ENCODE measurements around the gene PARP15. TPM values are rescaled to one million over a fixed set of nuclear protein-coding genes. Genes with fewer than 3 reads are reported as not detected.

PARP15 gene
- total RNA-seq, 1 experiment from 2014 or later: 0.24 TPM

DNA sequence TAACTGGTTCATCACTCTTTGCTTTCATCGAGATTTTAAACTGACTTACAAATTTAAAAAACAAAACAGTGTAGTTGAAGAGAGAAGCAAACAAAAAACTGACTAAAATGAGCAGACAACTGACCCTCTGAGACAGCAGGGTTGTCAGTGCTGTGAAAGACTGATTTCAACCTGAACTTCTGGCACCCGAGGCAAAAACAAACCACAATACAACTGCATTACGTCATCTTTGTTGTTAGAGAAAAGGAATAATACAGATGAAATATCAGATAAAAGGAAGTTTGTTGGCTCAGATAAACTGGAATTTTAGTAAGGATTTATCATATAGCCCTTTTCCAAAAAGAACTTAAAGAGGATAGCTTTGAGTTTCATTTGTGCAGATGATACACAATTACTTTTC lies 51.1 kb downstream of the PARP15 start:
- no peaks in the 10 kb centered on the region for H3K79me2 ChIP-seq (ENCODE audit: insufficient read depth, low read length)
- no peak overlapping the region for H2AK5ac ChIP-seq (ENCODE audit: insufficient read length, low read length)
- no peaks in the 10 kb centered on the region for H3K79me1 ChIP-seq (ENCODE audit: insufficient read depth, low read depth, low read length, poor library complexity, severe bottlenecking)
- no peak overlapping the region for H2BK5ac ChIP-seq (ENCODE audit: insufficient read length, low read length)
- H3K4me1 ChIP-seq (ENCODE audit: insufficient read depth, low read length): no peaks in the 10 kb centered on the region
- H3K9me3 Mint-ChIP-seq: peaks cover 7 to 15% of the 10 kb centered on the region in 2 experiments; a peak in 4 of 5 replicates
- H2AFZ ChIP-seq (ENCODE audit: low read length): no peak overlapping the region
- no CpG with 5 or more reads among the region's 3 CpGs for WGBS (ENCODE audit: extremely low coverage, insufficient read length, low lambda C conversion rate)
- no peaks in the 10 kb centered on the region for H3K23me2 ChIP-seq (ENCODE audit: insufficient read length, low read depth, low read length, poor library complexity, severe bottlenecking)
- H3K27me3 Mint-ChIP-seq (ENCODE audit: low read depth): no peaks in the 10 kb centered on the region
- H3K36me3 Mint-ChIP-seq (ENCODE audit: insufficient read depth in 1 of 3, low read depth in 3 of 3): peaks cover 0 to 6% (median 0%) of the 10 kb centered on the region in 3 experiments; a peak in 1 of 7 replicates
- no peak overlapping the region for H3K4me2 ChIP-seq (ENCODE audit: insufficient read depth, insufficient read length, low read length)
- H4K5ac ChIP-seq (ENCODE audit: insufficient read length, low read depth, low read length): no peak overlapping the region
- no peaks in the 10 kb centered on the region for H3K9me3 ChIP-seq (ENCODE audit: control insufficient read depth, low read depth, low read length)
- no peak overlapping the region for H3T11ph ChIP-seq (ENCODE audit: low read length)
- no peak overlapping the region for H3K9ac ChIP-seq (ENCODE audit: extremely low read depth, insufficient read length, low read length)
- no peak overlapping the region for H4K8ac ChIP-seq (replicated peaks; ENCODE audit: insufficient read length, low read depth, low read length)
- no peaks in the 10 kb centered on the region for H4K20me1 ChIP-seq (ENCODE audit: control insufficient read depth, insufficient read depth, insufficient read length)
- no peak for DNase-seq
- H3K27ac ChIP-seq (ENCODE audit: insufficient read length, low read depth, low read length): no peak overlapping the region
- no peak overlapping the region for H3K4me3 Mint-ChIP-seq
- no peak for TF ChIP-seq CTCF (conservative IDR thresholded peaks at IDR 0.05)
- no peak overlapping the region for H2BK12ac ChIP-seq (ENCODE audit: insufficient read length, low read depth, low read length)
- H3K23ac ChIP-seq (ENCODE audit: insufficient read length, low read depth, low read length): no peak overlapping the region
- no peak overlapping the region for H3K27ac Mint-ChIP-seq
- no peak overlapping the region for H3K56ac ChIP-seq (ENCODE audit: insufficient read length, low read depth, low read length)
- no peak overlapping the region for H4K91ac ChIP-seq (ENCODE audit: insufficient read length, low read depth, low read length)
- H3K27me3 ChIP-seq (ENCODE audit: insufficient read depth, low read length): no peaks in the 10 kb centered on the region
- no peak overlapping the region for H2BK15ac ChIP-seq (ENCODE audit: low read depth, low read length)
- no peak overlapping the region for H3K14ac ChIP-seq (ENCODE audit: insufficient read depth, low read length)
- no peak overlapping the region for H3K18ac ChIP-seq (ENCODE audit: insufficient read length, low read depth, low read length)
- H3K4me1 Mint-ChIP-seq: no peaks in the 10 kb centered on the region
- no peak overlapping the region for H2BK120ac ChIP-seq (ENCODE audit: low read depth, low read length, poor library complexity, severe bottlenecking)
- H3K4ac ChIP-seq (ENCODE audit: low read depth, low read length): no peak overlapping the region
- H2BK20ac ChIP-seq (ENCODE audit: low read depth, low read length, poor library complexity, severe bottlenecking): no peak overlapping the region
